ENCODE measurements around the gene UBE2J2. TPM values are rescaled to one million over a fixed set of nuclear protein-coding genes. Genes with fewer than 3 reads are reported as not detected.

The UBE2J2 gene
- total and polyA plus RNA-seq, 5 donors, result 34.9 to 41.2 (median 38.2) TPM

GRCh38 chr1:1262071-1262470 lies 11.6 kb downstream of the UBE2J2 start:
- H3K27me3 ChIP-seq (ENCODE audit: control insufficient read depth, insufficient read depth), result no peaks in the 10 kb centered on the region
- DNase-seq, result peak in 2 of 3 donors; percentile 27 to 37
- peaks cover 3% of the 10 kb centered on the region for H3K4me1 ChIP-seq (ENCODE audit: control insufficient read depth, insufficient read depth, low read length)
- ATAC-seq, result no peak
- H3K4me3 ChIP-seq (ENCODE audit: low read length), result no peak overlapping the region
- no peaks in the 10 kb centered on the region for H3K9me3 ChIP-seq (ENCODE audit: control insufficient read depth, low read length)
- intact Hi-C loops (cut with DNase I), result no loop called here
- WGBS, result 94% methylated on average over 17 of the region's 17 CpGs
- H3K27ac ChIP-seq (ENCODE audit: low read length), result no peak overlapping the region

GRCh38 chr1:1260843-1261560 lies 12.7 kb downstream of the UBE2J2 start:
- Histone ChIP-seq H3K27ac (ENCODE audit: low read length) (no peak overlapping the region), H3K27me3 (ENCODE audit: control insufficient read depth, insufficient read depth) (no peaks in the 10 kb centered on the region), H3K4me1 (ENCODE audit: control insufficient read depth, insufficient read depth, low read length) (peaks cover 3% of the 10 kb centered on the region), H3K9me3 (ENCODE audit: control insufficient read depth, low read length) (no peaks in the 10 kb centered on the region), H3K4me3 (ENCODE audit: low read length) (no peak overlapping the region)
- intact Hi-C loops (cut with DNase I), result no loop called here
- DNase-seq (peak in 2 of 3 donors; percentile 57 to 65), ATAC-seq (peak; percentile 19 to 79)
- 52% methylated on average over 16 of the region's 16 CpGs for WGBS

GRCh38 chr1:1259951-1260600 lies 13.6 kb downstream of the UBE2J2 start:
- intact Hi-C loops (cut with DNase I), result no loop called here
- no peaks in the 10 kb centered on the region for H3K9me3 ChIP-seq (ENCODE audit: control insufficient read depth, low read length)
- no peaks in the 10 kb centered on the region for H3K27me3 ChIP-seq (ENCODE audit: control insufficient read depth, insufficient read depth)
- H3K4me1 ChIP-seq (ENCODE audit: control insufficient read depth, insufficient read depth, low read length), result peaks cover 3% of the 10 kb centered on the region
- 66% methylated on average over 26 of the region's 26 CpGs for WGBS
- no peak overlapping the region for H3K4me3 ChIP-seq (ENCODE audit: low read length)
- peak in 2 of 3 donors; percentile 84 to 86 for DNase-seq
- ATAC-seq, result peak; percentile 18 to 65
- H3K27ac ChIP-seq (ENCODE audit: low read length), result peak overlapping the region; percentile 27

- Histone ChIP-seq H3K4me3 (ENCODE audit: low read length) (no peak overlapping the region), H3K27me3 (ENCODE audit: control insufficient read depth, insufficient read depth) (no peaks in the 10 kb centered on the region), H3K9me3 (ENCODE audit: control insufficient read depth, low read length) (no peaks in the 10 kb centered on the region), H3K27ac (ENCODE audit: low read length) (no peak overlapping the region), H3K4me1 (ENCODE audit: control insufficient read depth, insufficient read depth, low read length) (peaks cover 3% of the 10 kb centered on the region)
- intact Hi-C loops (cut with DNase I), result no loop called here
- 93% methylated on average over 18 of the region's 18 CpGs for WGBS
- peak in 2 of 3 donors; percentile 28 to 56 for DNase-seq
- ATAC-seq, result peak in 1 of 2 donors; percentile 4
Observed at GRCh38 chr1:1259540-1259939, 14.1 kb downstream of the UBE2J2 start.

GRCh38 chr1:1259119-1259488 lies 14.6 kb downstream of the UBE2J2 start:
- peak in 1 of 3 donors; percentile 53 for DNase-seq
- no peak overlapping the region for H3K4me3 ChIP-seq (ENCODE audit: low read length)
- intact Hi-C loops (cut with DNase I), result no loop called here
- H3K27me3 ChIP-seq (ENCODE audit: control insufficient read depth, insufficient read depth), result no peaks in the 10 kb centered on the region
- no peak overlapping the region for H3K27ac ChIP-seq (ENCODE audit: low read length)
- no peaks in the 10 kb centered on the region for H3K9me3 ChIP-seq (ENCODE audit: control insufficient read depth, low read length)
- H3K4me1 ChIP-seq (ENCODE audit: control insufficient read depth, insufficient read depth, low read length), result peaks cover 3% of the 10 kb centered on the region
- WGBS, result 94% methylated on average over 22 of the region's 22 CpGs
- peak in 1 of 2 donors; percentile 4 for ATAC-seq

GRCh38 chr1:1256956-1257871 lies 16.4 kb downstream of the UBE2J2 start:
- intact Hi-C loops (cut with DNase I), result no loop called here

GRCh38 chr1:1255611-1256010 lies 18.0 kb downstream of the UBE2J2 start:
- ATAC-seq (no peak), DNase-seq (peak in 2 of 3 donors; percentile 41 to 42)
- intact Hi-C loops (cut with DNase I), result no loop called here
- no peak overlapping the region for H3K27ac ChIP-seq (ENCODE audit: low read length)
- H3K9me3 ChIP-seq (ENCODE audit: control insufficient read depth, low read length), result no peaks in the 10 kb centered on the region
- 91% methylated on average over 10 of the region's 10 CpGs for WGBS
- H3K4me3 ChIP-seq (ENCODE audit: low read length), result no peak overlapping the region
- peaks cover 3% of the 10 kb centered on the region for H3K4me1 ChIP-seq (ENCODE audit: control insufficient read depth, insufficient read depth, low read length)
- no peaks in the 10 kb centered on the region for H3K27me3 ChIP-seq (ENCODE audit: control insufficient read depth, insufficient read depth)

More at GRCh38 chr1:1256956-1257871, 16.4 kb downstream of the UBE2J2 start:
- Histone ChIP-seq H3K27me3 (ENCODE audit: control insufficient read depth, insufficient read depth) (no peaks in the 10 kb centered on the region), H3K4me3 (ENCODE audit: low read length) (no peak overlapping the region), H3K27ac (ENCODE audit: low read length) (no peak overlapping the region), H3K9me3 (ENCODE audit: control insufficient read depth, low read length) (no peaks in the 10 kb centered on the region), H3K4me1 (ENCODE audit: control insufficient read depth, insufficient read depth, low read length) (peaks cover 3% of the 10 kb centered on the region)
- WGBS, result 94% methylated on average over 31 of the region's 31 CpGs
- ATAC-seq (no peak), DNase-seq (peak in 2 of 3 donors; percentile 31 to 51)

GRCh38 chr1:1255078-1255477 lies 18.6 kb downstream of the UBE2J2 start:
- peak in 1 of 3 donors; percentile 37 for DNase-seq
- no peak overlapping the region for H3K27ac ChIP-seq (ENCODE audit: low read length)
- no peaks in the 10 kb centered on the region for H3K27me3 ChIP-seq (ENCODE audit: control insufficient read depth, insufficient read depth)
- WGBS, result 95% methylated on average over 26 of the region's 26 CpGs
- no peak overlapping the region for H3K4me3 ChIP-seq (ENCODE audit: low read length)
- intact Hi-C loops (cut with DNase I), result no loop called here
- no peak for ATAC-seq
- H3K9me3 ChIP-seq (ENCODE audit: control insufficient read depth, low read length), result no peaks in the 10 kb centered on the region
- H3K4me1 ChIP-seq (ENCODE audit: control insufficient read depth, insufficient read depth, low read length), result peaks cover under 1% of the 10 kb centered on the region

- Histone ChIP-seq H3K9me3 (ENCODE audit: control insufficient read depth, low read length) (no peaks in the 10 kb centered on the region), H3K4me3 (ENCODE audit: low read length) (no peak overlapping the region), H3K27ac (ENCODE audit: low read length) (no peak overlapping the region), H3K27me3 (ENCODE audit: control insufficient read depth, insufficient read depth) (no peaks in the 10 kb centered on the region), H3K4me1 (ENCODE audit: control insufficient read depth, insufficient read depth, low read length) (no peaks in the 10 kb centered on the region)
- WGBS, result 89% methylated on average over 21 of the region's 21 CpGs
- intact Hi-C loops (cut with DNase I), result no loop called here
- ATAC-seq, result no peak
- peak in 1 of 3 donors; percentile 51 for DNase-seq
Observed at GRCh38 chr1:1254667-1254998, 19.0 kb downstream of the UBE2J2 start.

- Histone ChIP-seq H3K27ac (ENCODE audit: low read length) (no peak overlapping the region), H3K27me3 (ENCODE audit: control insufficient read depth, insufficient read depth) (no peaks in the 10 kb centered on the region), H3K9me3 (ENCODE audit: control insufficient read depth, low read length) (no peaks in the 10 kb centered on the region), H3K4me1 (ENCODE audit: control insufficient read depth, insufficient read depth, low read length) (no peaks in the 10 kb centered on the region), H3K4me3 (ENCODE audit: low read length) (no peak overlapping the region)
- 94% methylated on average over 50 of the region's 50 CpGs for WGBS
- intact Hi-C loops (cut with DNase I), result no loop called here
- no peak for ATAC-seq
- DNase-seq, result peak in 2 of 3 donors; percentile 32 to 40
Observed at GRCh38 chr1:1253972-1254666, 19.5 kb downstream of the UBE2J2 start.
